Endothelial cell of umbilical vein (primary cell): ENCODE results near the gene GAK. TPM values are rescaled to one million over a fixed set of nuclear protein-coding genes. Genes with fewer than 3 reads are reported as not detected.

Experiments used
- BruUV-seq: library from RNA; stranded (reverse); fragments of 400-500 nt; replicated peaks from 2 replicates; lab custom pipeline; 2021; lab: Mats Ljungman, UMichigan
- CTCF ChIA-PET: fragments of 300-600, 350-600 bp; sonication (Branson Sonifier 250); formaldehyde crosslinking; loops from one replicate; lab custom pipeline; 2021; ENCODE audit warnings: antibody characterized with exemption, inconsistent platforms; lab: Charles Lee
- POLR2A ChIA-PET: fragments of 300-600, 350-600 bp; sonication (Branson Sonifier 250); formaldehyde crosslinking; loops from one replicate; lab custom pipeline; 2021; ENCODE audit warnings: antibody characterized with exemption, inconsistent platforms; lab: Charles Lee
- DNase-seq: peaks from one replicate; pipeline ENCODE4 v3.0.0-alpha.2; 2011; ENCODE audit warnings: low read depth, low spot score
- FAIRE-seq: peaks from 2 replicates; lab custom pipeline; 2011; peaks lifted over from hg19 to GRCh38; lab: Jason Lieb, UNC
- H2AFZ ChIP-seq: 2 replicates; pipeline ENCODE4 v1.6.0; 2012; ENCODE audit warnings: low read depth, low read length, control low read depth, inconsistent platforms
- H3K27ac ChIP-seq: 2 replicates; pipeline ENCODE4 v1.5.1; 2011; ENCODE audit warnings: low read depth, mild to moderate bottlenecking, control low read depth, low read length, moderate library complexity; ENCODE audit not compliant: insufficient read depth
- H3K27me3 ChIP-seq, 2 experiments: 2 replicates each; pipeline versions ENCODE4 v1.6.0 to v1.6.1; 2011; ENCODE audit warnings: low read length in 2 of 2, mixed read lengths in 1 of 2; ENCODE audit not compliant: control insufficient read depth in 2 of 2, insufficient read depth in 2 of 2
- H3K36me3 ChIP-seq, 2 experiments: 2 replicates in 1 of 2; 3 replicates in 1 of 2; pipeline ENCODE4 v1.5.1; 2011; ENCODE audit warnings: low read length in 2 of 2, mild to moderate bottlenecking in 1 of 2, moderate library complexity in 1 of 2; ENCODE audit not compliant: control insufficient read depth in 2 of 2, insufficient read depth in 2 of 2; ENCODE audit errors: extremely low read depth in 1 of 2
- H3K4me1 ChIP-seq: 3 replicates; pipeline ENCODE4 v1.5.1; 2011; ENCODE audit warnings: mild to moderate bottlenecking, low read length; ENCODE audit not compliant: control insufficient read depth, insufficient read depth; ENCODE audit errors: extremely low read depth
- H3K4me2 ChIP-seq: 2 replicates; pipeline ENCODE4 v1.6.1; 2011; ENCODE audit warnings: low read length, control low read depth, mixed read lengths; ENCODE audit not compliant: insufficient read depth
- H3K4me3 ChIP-seq, 3 experiments: fragments of 200-600 bp in 1 of 3; sonication (generic), shearing (Covaris generic) in 1 of 3; replicated peaks in 1 of 3; 2 replicates each; pipeline ENCODE4 v1.5.1; 2011 to 2016; ENCODE audit warnings: control low read depth in 3 of 3, low read length in 3 of 3, mild to moderate bottlenecking in 2 of 3, inconsistent platforms in 1 of 3, low read depth in 1 of 3, moderate library complexity in 1 of 3; ENCODE audit not compliant: insufficient read depth in 1 of 3
- H3K79me2 ChIP-seq: 2 replicates; pipeline ENCODE4 v1.6.0; 2012; ENCODE audit warnings: low read length, inconsistent platforms; ENCODE audit not compliant: control insufficient read depth, insufficient read depth
- H3K9ac ChIP-seq: replicated peaks from 2 replicates; pipeline ENCODE3; 2011; ENCODE audit warnings: low read length, control low read depth; ENCODE audit not compliant: insufficient read depth; ENCODE audit errors: extremely low read depth
- H3K9me1 ChIP-seq: replicated peaks from 3 replicates; pipeline ENCODE4 v1.6.0; 2011; ENCODE audit warnings: mild to moderate bottlenecking, low read length; ENCODE audit not compliant: control insufficient read depth, insufficient read depth; ENCODE audit errors: extremely low read depth
- H3K9me3 ChIP-seq: replicated peaks from 2 replicates; pipeline ENCODE4 v1.5.1; 2012; ENCODE audit warnings: low read length, inconsistent platforms; ENCODE audit not compliant: control insufficient read depth, insufficient read depth
- H4K20me1 ChIP-seq: replicated peaks from 2 replicates; pipeline ENCODE3; 2011; ENCODE audit warnings: mild to moderate bottlenecking, low read length; ENCODE audit not compliant: control insufficient read depth, insufficient read depth; ENCODE audit errors: extremely low read depth
- CTCF ChIP-seq, 2 donors: IDR thresholded peaks; 1 replicate in 1 of 2; 2 replicates in 1 of 2; pipeline ENCODE4 v1.5.1; 2011; ENCODE audit warnings: low read length in 2 of 2, mild to moderate bottlenecking in 2 of 2, moderate library complexity in 2 of 2, control low read depth in 1 of 2, inconsistent platforms in 1 of 2, low read depth in 1 of 2; ENCODE audit not compliant: insufficient read depth in 1 of 2; ENCODE audit errors: extremely low read depth in 1 of 2
- EZH2 ChIP-seq: IDR thresholded peaks from 2 replicates; pipeline ENCODE4 v1.6.1; 2012; ENCODE audit warnings: borderline replicate concordance, low read depth, mild to moderate bottlenecking, moderate library complexity, low read length, inconsistent platforms; ENCODE audit not compliant: severe bottlenecking
- FOS ChIP-seq: IDR thresholded peaks from 2 replicates; pipeline ENCODE4 v1.6.1; 2011; ENCODE audit warnings: mild to moderate bottlenecking, low read length, moderate library complexity, borderline replicate concordance; ENCODE audit not compliant: insufficient read depth
- GATA2 ChIP-seq: IDR thresholded peaks from 2 replicates; pipeline ENCODE4 v1.7.0; 2011; ENCODE audit warnings: low read depth, mild to moderate bottlenecking, moderate library complexity, mixed read lengths, low read length; ENCODE audit not compliant: insufficient read length, insufficient read depth
- JUN ChIP-seq: IDR thresholded peaks from 2 replicates; pipeline ENCODE4 v1.6.1; 2011; ENCODE audit warnings: borderline replicate concordance, low read depth; ENCODE audit not compliant: insufficient read length, insufficient read depth
- MAX ChIP-seq: IDR thresholded peaks from 2 replicates; pipeline ENCODE4 v1.6.1; 2011; ENCODE audit not compliant: insufficient read depth, insufficient read length
- MYC ChIP-seq: IDR thresholded peaks from one replicate; pipeline ENCODE4 v1.6.1; 2011; ENCODE audit warnings: mild to moderate bottlenecking, low read depth, low read length
- POLR2A ChIP-seq: IDR thresholded peaks from 2 replicates; pipeline ENCODE4 v1.6.1; 2012; ENCODE audit warnings: low read depth, mild to moderate bottlenecking, control low read depth, low read length
- POLR2AphosphoS5 ChIP-seq: IDR thresholded peaks from 2 replicates; pipeline ENCODE4 v1.6.1; 2012; ENCODE audit warnings: low read depth, mild to moderate bottlenecking, control low read depth, low read length, moderate library complexity; ENCODE audit not compliant: insufficient read depth
- dilution Hi-C: fragments of 300-500 bp; cut with MboI; formaldehyde crosslinking; loops from one replicate; pipeline ENCODE4 v1.15.0; 2019; ENCODE audit warnings: low sequenced_read_pairs; ENCODE audit not compliant: extremely low pct_ligation_motif_present
- intact Hi-C: fragments of 100-400 bp; cut with micrococcal nuclease; formaldehyde crosslinking; loops from one replicate; pipeline ENCODE4 v1.10.0; 2022
- polyA plus RNA-seq, 4 experiments: library from polyadenylated mRNA; depleted of rRNA in 3 of 4; stranded (reverse) in 3 of 4; unstranded in 1 of 4; fragments of >200 nt; gene quantifications; 2 replicates each; pipeline versions ENCODE4 v1.2.1 to v1.2.3, GENCODE V29; 2011 to 2012; ENCODE audit warnings: missing spikeins in 1 of 4
- total RNA-seq: library from RNA; stranded (reverse); gene quantifications from 2 replicates; pipeline ENCODE4 v1.2.3, GENCODE V29; 2021

Gene GAK
- total and polyA plus RNA-seq, 2 donors (not counting 3 experiments of a cell fraction or from before 2014, with no cell fraction given), result 49.6 to 109 TPM

- no peaks in the 10 kb centered on the region for H3K9me3 ChIP-seq
- no peak overlapping the region for H3K4me2 ChIP-seq
- intact Hi-C loops (no loop called here), dilution Hi-C loops (no loop called here)
- no peaks in the 10 kb centered on the region for H3K79me2 ChIP-seq
- H3K27ac ChIP-seq, result no peak overlapping the region
- no peak for TF ChIP-seq MAX
- no peak for TF ChIP-seq POLR2A
- TF ChIP-seq JUN, result no peak
- TF ChIP-seq EZH2, result no peak
- TF ChIP-seq MYC, result no peak
- no peak for TF ChIP-seq FOS
- TF ChIP-seq CTCF (IDR thresholded peaks at IDR 0.05; ENCODE audit: extremely low read depth in 1 of 2, insufficient read depth in 1 of 2, low read depth in 1 of 2, low read length in 2 of 2), result no peak
- no peak for TF ChIP-seq GATA2
- TF ChIP-seq POLR2AphosphoS5, result no peak
- H3K4me3 ChIP-seq, result no peak overlapping the region
- peaks cover 0 to 39% of the 10 kb centered on the region in 2 experiments for H3K36me3 ChIP-seq
- H4K20me1 ChIP-seq, result no peaks in the 10 kb centered on the region
- ChIA-PET POLR2A (no interaction called here), CTCF (no interaction called here)
- no peak for FAIRE-seq
- H3K9ac ChIP-seq, result no peak overlapping the region
- no TSS peak for BruUV-seq
- H3K4me1 ChIP-seq, result no peaks in the 10 kb centered on the region
- no peaks in the 10 kb centered on the region for H3K9me1 ChIP-seq
- no peaks in the 10 kb centered on the region for H3K27me3 ChIP-seq
- no peak for DNase-seq
- H2AFZ ChIP-seq, result no peak overlapping the region
These were observed 62.3 kb downstream of the GAK start for GRCh38 chr4:869776-870175.
